MM.1S (cell line): ENCODE measurements around the gene PSME3IP1.

Experiments used
- CTCF ChIP-seq: fragments of 300-600 bp; sonication (generic); IDR thresholded peaks from 2 replicates; pipeline ENCODE4 v1.5.1; 2016; ENCODE audit warnings: antibody characterized with exemption, low read length, mixed read lengths
- EZH2 ChIP-seq: fragments of 300-600 bp; sonication (generic); optimal IDR thresholded peaks from 2 replicates; pipeline ENCODE3; 2017; ENCODE audit warnings: low read depth, mild to moderate bottlenecking, antibody characterized with exemption, low read length, mixed read lengths

DNA sequence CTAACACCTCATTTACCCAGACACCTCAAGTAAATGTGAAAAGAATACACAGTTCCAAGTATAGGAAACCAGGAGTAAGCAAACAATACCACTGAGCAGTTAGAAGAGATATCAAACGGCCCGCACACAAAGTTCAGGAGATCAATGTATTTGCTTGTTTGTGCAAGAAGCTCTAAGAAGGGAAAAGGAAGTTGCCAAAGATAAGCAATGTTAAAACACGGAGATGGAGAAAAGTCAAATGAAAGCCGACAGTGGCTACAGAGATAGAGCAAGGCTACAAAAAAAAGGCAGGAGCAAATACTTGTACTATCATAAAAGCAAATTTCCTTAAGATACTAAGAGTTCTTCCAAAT lies 29.5 kb downstream of the PSME3IP1 start:
- TF ChIP-seq CTCF (no peak), EZH2 (no peak)
